Smooth muscle cell (in vitro differentiated cells): Measurements from ENCODE around the gene WDSUB1. TPM values are rescaled to one million over a fixed set of nuclear protein-coding genes. Genes with fewer than 3 reads are reported as not detected.

Experiments used
- DNase-seq: peaks from one replicate; lab custom pipeline; 2025; ENCODE audit not compliant: unreplicated experiment; lab: John Stamatoyannopoulos, UW
- H2AFZ ChIP-seq: fragments of 200-600 bp; sonication (generic); 2 replicates; pipeline ENCODE4 v1.6.0; 2016; ENCODE audit warnings: antibody characterized with exemption, low read depth, mild to moderate bottlenecking
- H3F3A ChIP-seq: fragments of 200-600 bp; sonication (generic); 2 replicates; pipeline ENCODE4 v1.6.0; 2017; ENCODE audit warnings: antibody characterized with exemption, low read depth
- H3K27ac ChIP-seq: fragments of 200-600 bp; sonication (generic); 2 replicates; pipeline ENCODE4 v1.5.1; 2016; ENCODE audit warnings: low read depth, mild to moderate bottlenecking
- H3K27me3 ChIP-seq: fragments of 200-600 bp; sonication (generic); 2 replicates; pipeline ENCODE4 v1.6.1; 2016; ENCODE audit warnings: low read depth, mild to moderate bottlenecking
- H3K36me3 ChIP-seq: fragments of 200-600 bp; sonication (generic); 2 replicates; pipeline ENCODE4 v1.5.1; 2016; ENCODE audit warnings: low read depth
- H3K4me1 ChIP-seq: fragments of 200-600 bp; sonication (generic); 2 replicates; pipeline ENCODE4 v1.5.1; 2016; ENCODE audit warnings: low read depth
- H3K4me2 ChIP-seq: fragments of 200-600 bp; sonication (generic); 2 replicates; pipeline ENCODE4 v1.6.0; 2016; ENCODE audit warnings: mild to moderate bottlenecking
- H3K4me3 ChIP-seq: fragments of 200-600 bp; sonication (generic); 2 replicates; pipeline ENCODE4 v1.5.1; 2016; ENCODE audit warnings: mild to moderate bottlenecking
- H3K79me2 ChIP-seq: fragments of 200-600 bp; sonication (generic); 2 replicates; pipeline ENCODE4 v1.6.0; 2016; ENCODE audit warnings: low read depth, mild to moderate bottlenecking
- H3K9ac ChIP-seq: fragments of 200-600 bp; sonication (generic); 2 replicates; pipeline ENCODE4 v1.6.0; 2016; ENCODE audit warnings: low read depth
- H3K9me3 ChIP-seq: fragments of 200-600 bp; sonication (generic); replicated peaks from 2 replicates; pipeline ENCODE4 v1.5.1; 2016; ENCODE audit warnings: low read depth
- H4K20me1 ChIP-seq: fragments of 200-600 bp; sonication (generic); 2 replicates; pipeline ENCODE4 v1.6.0; 2016; ENCODE audit warnings: low read depth
- CTCF ChIP-seq: fragments of 200-600 bp; sonication (generic); IDR thresholded peaks from 2 replicates; pipeline ENCODE4 v1.5.1; 2017; ENCODE audit warnings: borderline replicate concordance, mild to moderate bottlenecking, antibody characterized with exemption; ENCODE audit not compliant: insufficient read depth, poor library complexity, severe bottlenecking
- WGBS: methylation state at CpG from one replicate; pipeline ENCODE4 v1.1.7; 2016; ENCODE audit warnings: low lambda C conversion rate; 5-methylcytosine and 5-hydroxymethylcytosine counted together
- polyA plus RNA-seq: library from polyadenylated mRNA; unstranded; fragments of >200 nt; fragmentation: Nextera tagmentation; extraction: Ambion mirVana; gene quantifications from 2 replicates; pipeline ENCODE4 v1.2.1, GENCODE V29; 2016
- total RNA-seq: library from RNA; depleted of rRNA; stranded (reverse); fragments of >200 nt; gene quantifications from 2 replicates; pipeline ENCODE4 v1.2.3, GENCODE V29; 2014

The WDSUB1 gene
- total and polyA plus RNA-seq, 2 experiments from 2014 or later, result 3.6 to 4.6 TPM

- H3K9me3 ChIP-seq, result no peaks in the 10 kb centered on the region
- WGBS, result 93% methylated on average over 12 of the region's 12 CpGs
- peaks cover 7% of the 10 kb centered on the region for H3K36me3 ChIP-seq
Measured at GRCh38 chr2:159192371-159192918, 94.1 kb downstream of the WDSUB1 start.

GRCh38 chr2:159188449-159188848 is 98.1 kb downstream of the WDSUB1 start:
- Histone ChIP-seq H3K4me1 (no peaks in the 10 kb centered on the region), H3K9me3 (no peaks in the 10 kb centered on the region), H3K36me3 (peaks cover 8% of the 10 kb centered on the region), H3K4me2 (no peak overlapping the region), H3F3A (peaks cover 2% of the 10 kb centered on the region), H2AFZ (no peak overlapping the region), H3K4me3 (no peak overlapping the region), H3K9ac (no peak overlapping the region), H3K27ac (no peak overlapping the region), H4K20me1 (peaks cover 24% of the 10 kb centered on the region), H3K79me2 (no peaks in the 10 kb centered on the region), H3K27me3 (no peaks in the 10 kb centered on the region)
- TF ChIP-seq CTCF, result no peak
- 96% methylated on average over 4 of the region's 4 CpGs for WGBS
- no peak for DNase-seq

More at GRCh38 chr2:159192371-159192918, 94.1 kb downstream of the WDSUB1 start:
- Histone ChIP-seq H2AFZ (no peak overlapping the region), H3K79me2 (no peaks in the 10 kb centered on the region), H3K9ac (no peak overlapping the region), H3K27ac (no peak overlapping the region), H3F3A (no peaks in the 10 kb centered on the region), H3K27me3 (no peaks in the 10 kb centered on the region), H3K4me2 (no peak overlapping the region), H3K4me3 (no peak overlapping the region), H3K4me1 (no peaks in the 10 kb centered on the region), H4K20me1 (no peaks in the 10 kb centered on the region)
- no peak for TF ChIP-seq CTCF
- no peak for DNase-seq

- Histone ChIP-seq H2AFZ (no peak overlapping the region), H3K4me1 (no peaks in the 10 kb centered on the region), H3F3A (peaks cover 2% of the 10 kb centered on the region), H3K27ac (no peak overlapping the region), H3K9ac (no peak overlapping the region), H3K79me2 (no peaks in the 10 kb centered on the region), H3K36me3 (peaks cover 8% of the 10 kb centered on the region), H3K27me3 (no peaks in the 10 kb centered on the region), H4K20me1 (peaks cover 33% of the 10 kb centered on the region), H3K4me2 (no peak overlapping the region), H3K9me3 (no peaks in the 10 kb centered on the region), H3K4me3 (no peak overlapping the region)
- no peak for DNase-seq
- WGBS, result 44% methylated on average over 6 of the region's 6 CpGs
- no peak for TF ChIP-seq CTCF
Measured at GRCh38 chr2:159187106-159187505, 99.4 kb downstream of the WDSUB1 start.

- WGBS, result 82% methylated on average over 4 of the region's 4 CpGs
- no peak overlapping the region for H3K4me3 ChIP-seq
- H3K9me3 ChIP-seq, result no peaks in the 10 kb centered on the region
- no peak overlapping the region for H3K4me2 ChIP-seq
- H3K36me3 ChIP-seq, result peaks cover 8% of the 10 kb centered on the region
- H3K9ac ChIP-seq, result no peak overlapping the region
- H4K20me1 ChIP-seq, result peaks cover 33% of the 10 kb centered on the region
- no peaks in the 10 kb centered on the region for H3K79me2 ChIP-seq
- no peak for DNase-seq
- no peak overlapping the region for H3K27ac ChIP-seq
- H3F3A ChIP-seq, result peaks cover 2% of the 10 kb centered on the region
- no peaks in the 10 kb centered on the region for H3K27me3 ChIP-seq
- no peak overlapping the region for H2AFZ ChIP-seq
- TF ChIP-seq CTCF, result no peak
- no peaks in the 10 kb centered on the region for H3K4me1 ChIP-seq
Measured at GRCh38 chr2:159186462-159186861, 100.0 kb downstream of the WDSUB1 start.
